DOHH2 (cell line): ENCODE results near the gene TMEM53.

Experiments
- H3F3A ChIP-seq: fragments of 200-600 bp; sonication (generic), shearing (Covaris generic); 2 replicates; pipeline ENCODE4 v1.6.0; 2016; ENCODE audit warnings: antibody characterized with exemption, mild to moderate bottlenecking; ENCODE audit not compliant: control insufficient read depth, insufficient read depth
- H3K27ac ChIP-seq: fragments of 200-600 bp; sonication (generic); 2 replicates; pipeline ENCODE4 v1.5.1; 2014; ENCODE audit warnings: low read depth, mild to moderate bottlenecking, low read length, moderate library complexity
- H3K27me3 ChIP-seq: fragments of 200-600 bp; sonication (generic); 2 replicates; pipeline ENCODE4 v1.6.1; 2014; ENCODE audit warnings: mild to moderate bottlenecking, low read length, mixed read lengths; ENCODE audit not compliant: control insufficient read depth
- H3K36me3 ChIP-seq: fragments of 200-600 bp; sonication (generic); 2 replicates; pipeline ENCODE4 v1.6.1; 2014; ENCODE audit warnings: mild to moderate bottlenecking, low read length, moderate library complexity, mixed read lengths; ENCODE audit not compliant: control insufficient read depth
- H3K4me1 ChIP-seq: fragments of 200-600 bp; sonication (generic); 2 replicates; pipeline ENCODE4 v1.6.1; 2014; ENCODE audit warnings: mild to moderate bottlenecking, low read length, mixed read lengths; ENCODE audit not compliant: control insufficient read depth
- H3K4me2 ChIP-seq: fragments of 200-600 bp; sonication (generic); 2 replicates; pipeline ENCODE4 v1.6.0; 2014; ENCODE audit warnings: mild to moderate bottlenecking, low read length, moderate library complexity
- H3K4me3 ChIP-seq: fragments of 200-600 bp; sonication (generic); 2 replicates; pipeline ENCODE4 v1.5.1; 2014; ENCODE audit warnings: mild to moderate bottlenecking, low read length, mixed read lengths
- H3K79me2 ChIP-seq: fragments of 200-600 bp; sonication (generic); 2 replicates; pipeline ENCODE4 v1.6.1; 2014; ENCODE audit warnings: mild to moderate bottlenecking, low read length, mixed read lengths; ENCODE audit not compliant: control insufficient read depth
- H3K9me2 ChIP-seq: fragments of 200-600 bp; sonication (generic); replicated peaks from 2 replicates; pipeline ENCODE4 v1.6.1; 2014; ENCODE audit warnings: mild to moderate bottlenecking, low read length, mixed read lengths; ENCODE audit not compliant: control insufficient read depth
- H3K9me3 ChIP-seq: fragments of 200-600 bp; sonication (generic); 2 replicates; pipeline ENCODE4 v1.6.1; 2014; ENCODE audit warnings: antibody characterized with exemption, low read length, mixed read lengths; ENCODE audit not compliant: control insufficient read depth, insufficient read depth
- H4K20me1 ChIP-seq: fragments of 200-600 bp; sonication (generic); 2 replicates; pipeline ENCODE4 v1.6.0; 2014; ENCODE audit warnings: low read depth, mild to moderate bottlenecking, antibody characterized with exemption, low read length, moderate library complexity; ENCODE audit not compliant: control insufficient read depth, insufficient read depth
- CTCF ChIP-seq: fragments of 200-600 bp; sonication (generic); IDR thresholded peaks from one replicate; pipeline ENCODE4 v1.5.1; 2014; ENCODE audit warnings: antibody characterized with exemption, mild to moderate bottlenecking, low read depth, low read length; ENCODE audit not compliant: poor library complexity, severe bottlenecking
- EZH2phosphoT487 ChIP-seq: fragments of 200-600 bp; sonication (generic); IDR thresholded peaks from 2 replicates; pipeline ENCODE4 v1.6.1; 2017; ENCODE audit warnings: borderline replicate concordance, mild to moderate bottlenecking, antibody characterized with exemption, low read length, moderate library complexity, mixed read lengths

The TMEM53 gene

GRCh38 chr1:44718091-44718490, 43.8 kb upstream of the TMEM53 start:
- H3K9me2 ChIP-seq = no peaks in the 10 kb centered on the region
- no peaks in the 10 kb centered on the region for H3K27me3 ChIP-seq
- no peak overlapping the region for H3K4me2 ChIP-seq
- no peaks in the 10 kb centered on the region for H4K20me1 ChIP-seq
- no peak overlapping the region for H3K4me3 ChIP-seq
- H3K9me3 ChIP-seq = no peaks in the 10 kb centered on the region
- peaks cover 84% of the 10 kb centered on the region for H3K4me1 ChIP-seq
- H3K79me2 ChIP-seq = no peaks in the 10 kb centered on the region
- TF ChIP-seq EZH2phosphoT487 (no peak), CTCF (no peak)
- no peak overlapping the region for H3K27ac ChIP-seq
- no peaks in the 10 kb centered on the region for H3K36me3 ChIP-seq
- peaks cover 28% of the 10 kb centered on the region for H3F3A ChIP-seq

DNA sequence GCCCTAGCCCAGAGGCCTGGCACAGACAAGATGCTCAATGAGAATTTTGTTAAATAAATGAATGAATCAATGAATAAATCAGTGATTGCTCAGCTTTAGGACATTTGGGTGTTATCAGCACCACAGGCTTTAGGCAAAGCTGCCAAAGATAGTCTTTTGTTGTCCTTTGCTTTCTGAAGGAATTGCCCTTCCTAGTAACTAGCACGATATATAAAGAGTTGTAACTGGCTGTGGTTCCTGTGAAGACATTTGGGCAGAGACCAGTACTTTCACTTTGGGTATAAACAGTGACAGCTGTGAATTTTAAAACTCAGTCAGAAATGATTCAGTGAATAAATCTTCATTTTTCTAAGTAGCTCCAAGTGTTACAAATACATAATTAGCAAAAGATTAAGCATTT, 43.4 kb upstream of the TMEM53 start:
- H3K4me1 ChIP-seq = peaks cover 84% of the 10 kb centered on the region
- no peak overlapping the region for H3K4me3 ChIP-seq
- no peaks in the 10 kb centered on the region for H3K36me3 ChIP-seq
- H3K79me2 ChIP-seq = no peaks in the 10 kb centered on the region
- peaks cover 32% of the 10 kb centered on the region for H3F3A ChIP-seq
- no peak for TF ChIP-seq EZH2phosphoT487
- no peak overlapping the region for H3K4me2 ChIP-seq
- no peaks in the 10 kb centered on the region for H4K20me1 ChIP-seq
- H3K27ac ChIP-seq = no peak overlapping the region
- no peaks in the 10 kb centered on the region for H3K9me3 ChIP-seq
- no peaks in the 10 kb centered on the region for H3K9me2 ChIP-seq
- no peaks in the 10 kb centered on the region for H3K27me3 ChIP-seq

GRCh38 chr1:44717156-44717555, 42.9 kb upstream of the TMEM53 start:
- Histone ChIP-seq H3K9me3 (no peaks in the 10 kb centered on the region), H3K4me2 (no peak overlapping the region), H3K27ac (no peak overlapping the region), H3K27me3 (no peaks in the 10 kb centered on the region), H4K20me1 (no peaks in the 10 kb centered on the region), H3K79me2 (no peaks in the 10 kb centered on the region), H3F3A (peaks cover 37% of the 10 kb centered on the region), H3K9me2 (no peaks in the 10 kb centered on the region), H3K36me3 (no peaks in the 10 kb centered on the region), H3K4me1 (peaks cover 84% of the 10 kb centered on the region), H3K4me3 (no peak overlapping the region)
- TF ChIP-seq EZH2phosphoT487 (no peak), CTCF (no peak)

DNA sequence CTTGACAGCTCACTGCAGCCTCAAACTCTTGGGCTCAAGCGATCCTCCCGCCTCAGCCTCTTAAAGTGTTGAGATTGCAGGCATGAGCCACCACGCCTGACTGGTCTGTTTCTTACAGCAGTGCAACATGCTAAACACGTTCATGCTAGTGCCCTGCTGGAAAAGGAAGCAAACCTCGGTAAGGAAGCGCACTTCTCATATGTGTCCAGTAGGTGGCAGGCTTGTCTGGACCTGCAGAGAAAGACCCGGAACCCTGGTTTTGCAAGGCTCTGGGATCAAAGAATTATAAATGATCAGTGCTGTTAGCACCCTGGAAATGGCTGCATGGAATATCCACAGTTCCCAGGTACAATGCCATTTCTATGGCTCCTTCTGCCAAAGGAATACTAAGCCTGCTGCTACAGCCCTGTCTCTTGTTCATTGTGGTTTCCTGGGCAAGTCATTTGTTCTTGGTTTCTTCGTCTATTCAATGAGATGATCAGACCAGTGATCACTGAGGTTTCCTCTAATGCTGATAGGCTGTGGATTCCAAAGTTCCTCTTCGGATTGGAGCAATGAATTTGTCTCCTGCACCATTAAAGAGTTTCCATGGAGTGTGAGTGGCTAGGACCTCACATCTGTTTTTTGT, 40.8 kb upstream of the TMEM53 start:
- H3K4me3 ChIP-seq = peak overlapping the region; percentile 56
- H3K36me3 ChIP-seq = no peaks in the 10 kb centered on the region
- no peaks in the 10 kb centered on the region for H3K79me2 ChIP-seq
- no peaks in the 10 kb centered on the region for H4K20me1 ChIP-seq
- peak overlapping the region; percentile 99 for H3K27ac ChIP-seq
- H3K9me3 ChIP-seq = no peaks in the 10 kb centered on the region
- no peaks in the 10 kb centered on the region for H3K9me2 ChIP-seq
- TF ChIP-seq EZH2phosphoT487 = no peak
- TF ChIP-seq CTCF = peak; percentile 92
- H3K4me2 ChIP-seq = peak overlapping the region; percentile 76
- H3K27me3 ChIP-seq = no peaks in the 10 kb centered on the region
- peaks cover 42% of the 10 kb centered on the region for H3F3A ChIP-seq
- peaks cover 82% of the 10 kb centered on the region for H3K4me1 ChIP-seq
